ENCODE results near the gene GPR18.
"Not testable (repeated sequence)": the region's sequence is repeated elsewhere in the genome, so short reads cannot be mapped to it uniquely, and the experiment has no call there.

Gene GPR18

GRCh38 chr13:99214232-99214631, 43.9 kb downstream of the GPR18 start:
- in situ Hi-C loops (cut with HindIII; ENCODE audit: low sequenced_read_pairs) = no loop called here

- in situ Hi-C loops (cut with HindIII; ENCODE audit: low sequenced_read_pairs) = no loop called here
Observed at GRCh38 chr13:99211421-99212035, 46.7 kb downstream of the GPR18 start.

GRCh38 chr13:99210627-99211026, 47.6 kb downstream of the GPR18 start:
- in situ Hi-C loops (cut with HindIII; ENCODE audit: low sequenced_read_pairs) = not testable (repeated sequence)

GRCh38 chr13:99208845-99209527, 49.2 kb downstream of the GPR18 start:
- in situ Hi-C loops (cut with HindIII; ENCODE audit: low sequenced_read_pairs) = no loop called here

GRCh38 chr13:99208185-99208584, 50.0 kb downstream of the GPR18 start:
- in situ Hi-C loops (cut with HindIII; ENCODE audit: low sequenced_read_pairs) = no loop called here

- in situ Hi-C loops (cut with HindIII; ENCODE audit: low sequenced_read_pairs) = no loop called here
Observed at GRCh38 chr13:99207511-99207910, 50.7 kb downstream of the GPR18 start.

- in situ Hi-C loops (cut with HindIII; ENCODE audit: low sequenced_read_pairs) = no loop called here
Observed at GRCh38 chr13:99206873-99207272, 51.3 kb downstream of the GPR18 start.

GRCh38 chr13:99206226-99206625, 52.0 kb downstream of the GPR18 start:
- in situ Hi-C loops (cut with HindIII; ENCODE audit: low sequenced_read_pairs) = no loop called here

GRCh38 chr13:99205621-99206220, 52.5 kb downstream of the GPR18 start:
- in situ Hi-C loops (cut with HindIII; ENCODE audit: low sequenced_read_pairs) = no loop called here

Measured in DLD1 (cell line).